ENCODE measurements around the gene ATP6V0D1. TPM values are rescaled to one million over a fixed set of nuclear protein-coding genes. Genes with fewer than 3 reads are reported as not detected.

Gene ATP6V0D1
- total RNA-seq, 2 donors from 2014 or later, result 79.7 to 95.7 TPM

DNA sequence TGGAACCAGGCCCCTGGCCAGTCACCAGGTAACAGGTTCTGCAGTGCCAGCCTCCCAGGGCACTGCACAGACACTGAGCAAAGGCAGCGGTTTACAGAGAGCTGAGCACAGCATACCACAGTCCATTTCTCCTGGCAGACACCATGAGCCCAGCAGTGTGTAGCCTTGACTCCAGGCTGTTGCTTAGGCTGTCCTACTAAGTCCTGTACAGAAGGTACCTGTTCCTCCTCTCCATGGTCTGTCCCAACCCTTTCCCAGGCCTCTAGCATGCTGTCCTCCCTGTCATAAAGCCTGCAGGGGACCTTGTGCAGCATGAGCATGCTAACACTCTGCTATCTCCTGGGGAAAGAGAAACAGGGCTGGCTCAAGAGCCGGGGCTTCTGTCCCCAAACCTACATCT lies 20.0 kb downstream of the ATP6V0D1 start:
- TF ChIP-seq, protein P1, sequence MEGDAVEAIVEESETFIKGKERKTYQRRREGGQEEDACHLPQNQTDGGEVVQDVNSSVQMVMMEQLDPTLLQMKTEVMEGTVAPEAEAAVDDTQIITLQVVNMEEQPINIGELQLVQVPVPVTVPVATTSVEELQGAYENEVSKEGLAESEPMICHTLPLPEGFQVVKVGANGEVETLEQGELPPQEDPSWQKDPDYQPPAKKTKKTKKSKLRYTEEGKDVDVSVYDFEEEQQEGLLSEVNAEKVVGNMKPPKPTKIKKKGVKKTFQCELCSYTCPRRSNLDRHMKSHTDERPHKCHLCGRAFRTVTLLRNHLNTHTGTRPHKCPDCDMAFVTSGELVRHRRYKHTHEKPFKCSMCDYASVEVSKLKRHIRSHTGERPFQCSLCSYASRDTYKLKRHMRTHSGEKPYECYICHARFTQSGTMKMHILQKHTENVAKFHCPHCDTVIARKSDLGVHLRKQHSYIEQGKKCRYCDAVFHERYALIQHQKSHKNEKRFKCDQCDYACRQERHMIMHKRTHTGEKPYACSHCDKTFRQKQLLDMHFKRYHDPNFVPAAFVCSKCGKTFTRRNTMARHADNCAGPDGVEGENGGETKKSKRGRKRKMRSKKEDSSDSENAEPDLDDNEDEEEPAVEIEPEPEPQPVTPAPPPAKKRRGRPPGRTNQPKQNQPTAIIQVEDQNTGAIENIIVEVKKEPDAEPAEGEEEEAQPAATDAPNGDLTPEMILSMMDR (IDR thresholded peaks at IDR 0.05), result no peak
- Histone ChIP-seq H3K9me3 (no peaks in the 10 kb centered on the region), H3K27me3 (no peaks in the 10 kb centered on the region), H3K4me3 (no peak overlapping the region), H3K27ac (no peak overlapping the region), H3K4me1 (peaks cover 0 to 90% of the 10 kb centered on the region in 2 donors), H3K36me3 (peaks cover 6% of the 10 kb centered on the region)
- no peak for DNase-seq (ENCODE audit: low spot score)

DNA sequence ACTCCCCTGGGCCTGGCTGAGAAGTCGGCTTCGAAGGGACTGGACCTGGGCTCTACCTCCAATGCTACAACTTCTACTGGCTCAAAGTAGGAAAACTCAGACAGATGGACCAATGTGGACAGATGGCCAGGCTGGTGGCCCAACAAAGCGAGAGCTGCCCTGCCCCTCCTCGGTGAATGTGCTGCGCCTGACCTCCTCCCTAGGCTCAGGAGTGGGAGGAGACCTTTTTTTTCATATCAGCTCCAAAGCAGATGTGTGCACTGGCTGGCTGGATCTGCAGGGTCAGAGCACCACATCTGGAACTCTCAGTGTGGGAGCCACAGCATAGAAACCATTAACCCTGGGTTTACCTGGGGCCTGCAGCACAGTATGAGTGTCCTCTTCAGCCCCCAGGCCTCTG lies 20.8 kb downstream of the ATP6V0D1 start:
- no peak for DNase-seq (ENCODE audit: low spot score)
- peaks cover 6% of the 10 kb centered on the region for H3K36me3 ChIP-seq
- TF ChIP-seq, protein P1 (IDR thresholded peaks at IDR 0.05), result no peak
- no peak overlapping the region for H3K4me3 ChIP-seq
- no peaks in the 10 kb centered on the region for H3K9me3 ChIP-seq
- H3K4me1 ChIP-seq, result peaks cover 0 to 82% of the 10 kb centered on the region in 2 donors
- peak overlapping the region; percentile 64 to 75 for H3K27ac ChIP-seq
- no peaks in the 10 kb centered on the region for H3K27me3 ChIP-seq

DNA sequence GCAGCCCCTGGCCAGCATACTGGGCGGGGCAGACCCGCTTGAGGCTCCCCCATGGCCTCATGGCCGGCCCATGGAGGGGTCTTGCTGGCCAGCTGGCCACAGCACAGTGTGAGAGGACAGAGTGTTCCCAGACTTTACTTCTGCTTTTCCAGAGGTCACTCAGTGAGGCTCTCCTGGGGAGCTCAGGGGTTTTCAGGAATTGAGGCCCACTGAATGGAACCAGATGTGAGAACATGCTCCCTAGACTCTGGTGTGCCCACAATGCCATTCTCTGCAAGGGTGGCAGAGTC lies 21.2 kb downstream of the ATP6V0D1 start:
- Histone ChIP-seq H3K27ac (peak overlapping the region; percentile 64 to 75), H3K27me3 (no peaks in the 10 kb centered on the region), H3K9me3 (no peaks in the 10 kb centered on the region), H3K4me1 (peaks cover 0 to 78% of the 10 kb centered on the region in 2 donors), H3K4me3 (no peak overlapping the region), H3K36me3 (peaks cover 6% of the 10 kb centered on the region)
- no peak for DNase-seq (ENCODE audit: low spot score)
- TF ChIP-seq, protein P1 (IDR thresholded peaks at IDR 0.05), result no peak

DNA sequence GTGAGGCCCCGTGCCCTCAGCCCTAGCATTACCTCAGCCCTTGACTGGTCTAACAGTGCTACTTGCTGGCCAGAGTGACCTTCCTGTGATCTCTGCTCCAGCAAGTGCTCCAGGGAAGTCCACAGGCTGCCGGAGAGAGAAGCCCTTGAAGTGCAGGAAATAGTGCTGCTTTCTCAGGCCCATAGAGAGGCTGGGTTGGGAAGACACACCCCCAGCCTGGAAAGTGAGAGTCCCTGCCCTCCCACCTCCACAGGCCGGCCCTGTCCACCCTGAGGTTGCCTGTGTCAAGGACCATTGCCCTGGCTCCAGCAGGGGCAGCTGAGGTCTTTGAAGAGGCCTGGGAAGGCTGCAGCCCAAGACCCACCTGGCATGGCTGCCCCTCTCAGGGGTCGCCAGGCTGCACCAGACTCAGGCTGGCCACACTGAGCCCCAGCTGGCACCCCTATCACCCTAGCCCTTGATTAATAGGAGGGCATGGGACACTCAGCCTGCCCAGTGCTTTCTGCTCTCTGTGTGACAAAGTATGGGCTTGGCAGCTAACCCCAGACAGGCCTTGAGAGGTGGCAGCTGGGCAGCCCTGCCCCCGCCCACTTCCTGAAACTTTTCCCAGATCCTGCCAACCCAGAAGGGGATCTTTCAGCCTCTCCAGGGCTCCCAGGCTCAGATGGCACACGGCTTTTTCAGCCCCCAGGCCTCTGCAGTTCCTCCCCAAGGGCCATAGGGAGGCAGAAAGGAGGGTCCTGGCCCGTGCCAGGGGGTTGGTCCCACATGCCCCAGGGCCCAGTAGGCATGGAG lies 21.7 kb downstream of the ATP6V0D1 start:
- peak overlapping the region; percentile 64 to 75 for H3K27ac ChIP-seq
- H3K36me3 ChIP-seq, result peaks cover 6% of the 10 kb centered on the region
- no peaks in the 10 kb centered on the region for H3K9me3 ChIP-seq
- H3K4me1 ChIP-seq, result peaks cover 0 to 73% of the 10 kb centered on the region in 2 donors
- H3K27me3 ChIP-seq, result no peaks in the 10 kb centered on the region
- no peak for DNase-seq (ENCODE audit: low spot score)
- H3K4me3 ChIP-seq, result no peak overlapping the region
- TF ChIP-seq, protein P1 (IDR thresholded peaks at IDR 0.05), result no peak

DNA sequence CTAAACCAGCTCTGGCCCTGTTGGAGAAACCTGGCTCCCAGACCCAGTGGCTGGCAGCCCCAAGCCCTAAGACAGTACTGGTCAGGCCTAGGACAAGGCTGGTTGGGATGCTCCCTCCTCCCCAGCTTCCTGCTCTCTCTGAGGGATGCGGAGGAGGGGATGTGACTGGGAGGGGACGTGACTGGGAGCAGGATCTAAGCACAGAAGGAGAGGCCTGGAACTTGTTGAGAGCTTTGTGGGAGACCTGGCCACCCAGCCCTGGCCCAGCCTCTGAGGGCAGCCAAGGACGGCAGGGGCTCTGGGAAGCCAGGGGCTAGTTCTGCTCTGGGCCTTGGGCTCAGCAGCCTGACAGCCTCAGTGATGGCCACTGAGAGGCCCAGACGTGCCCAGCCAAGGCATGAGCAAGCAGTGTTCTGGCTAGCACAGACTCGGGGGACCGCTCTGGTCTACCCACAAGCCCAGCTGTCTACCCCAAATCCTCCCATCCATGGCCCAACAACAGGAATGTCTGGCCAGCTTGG lies 22.8 kb downstream of the ATP6V0D1 start:
- Histone ChIP-seq H3K4me3 (no peak overlapping the region), H3K27ac (peak overlapping the region; percentile 31 to 64), H3K9me3 (no peaks in the 10 kb centered on the region), H3K4me1 (peaks cover 0 to 71% of the 10 kb centered on the region in 2 donors), H3K27me3 (no peaks in the 10 kb centered on the region), H3K36me3 (peaks cover 9% of the 10 kb centered on the region)
- no peak for DNase-seq (ENCODE audit: low spot score)
- TF ChIP-seq, protein P1 (IDR thresholded peaks at IDR 0.05), result no peak

Measured in right atrium auricular region (tissue), 2 donors.